ENCODE data around the gene CD48. TPM values are rescaled to one million over a fixed set of nuclear protein-coding genes. Genes with fewer than 3 reads are reported as not detected.
"Not testable (repeated sequence)": the region's sequence is repeated elsewhere in the genome, so short reads cannot be mapped to it uniquely, and the experiment has no call there.

Gene CD48
- total and polyA plus RNA-seq, 7 donors = 0.35 to 1.7 (median 0.99) TPM

GRCh38 chr1:160705742-160706141, 5.9 kb downstream of the CD48 start:
- Histone ChIP-seq H3K36me3 (ENCODE audit: insufficient read depth in 1 of 2, low read depth in 1 of 2) (no peaks in the 10 kb centered on the region), H3K4me1 (no peaks in the 10 kb centered on the region), H3K4me3 (no peak overlapping the region), H3K9me3 (no peaks in the 10 kb centered on the region), H3K27me3 (ENCODE audit: insufficient read depth in 3 of 3, low read length in 2 of 3) (no peaks in the 10 kb centered on the region), H3K27ac (no peak overlapping the region)
- ATAC-seq = no peak
- no peak for TF ChIP-seq CTCF (IDR thresholded peaks at IDR 0.05)
- no peak for DNase-seq
- intact Hi-C loops (cut with DNase I) = no loop called here

DNA sequence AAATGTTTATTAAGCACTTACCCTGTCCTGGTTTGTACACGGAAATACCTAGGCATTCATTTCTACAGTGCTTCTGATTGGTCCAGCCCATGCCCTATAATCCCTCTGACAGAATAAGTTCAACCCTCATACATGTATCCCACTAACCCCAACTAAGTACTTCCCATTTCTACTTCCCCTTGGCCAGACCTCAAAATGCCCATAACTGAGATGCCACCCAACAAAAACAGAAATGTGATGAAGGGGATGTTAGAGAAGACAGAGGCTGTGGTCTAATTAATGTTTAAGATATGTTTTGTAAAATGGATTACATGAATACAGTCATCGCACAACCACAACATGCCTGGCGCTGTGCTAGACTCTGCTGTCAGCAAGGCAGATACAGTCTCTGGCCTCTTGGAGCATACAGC, 6.4 kb downstream of the CD48 start:
- not testable (repeated sequence) for ATAC-seq

GRCh38 chr1:160704250-160704649, 7.4 kb downstream of the CD48 start:
- H3K4me1 ChIP-seq = no peaks in the 10 kb centered on the region

More for the DNA sequence above, 6.4 kb downstream of the CD48 start:
- H3K36me3 ChIP-seq (ENCODE audit: insufficient read depth in 1 of 2, low read depth in 1 of 2); H3K27me3 ChIP-seq (ENCODE audit: insufficient read depth in 3 of 3, low read length in 2 of 3); H3K4me1 ChIP-seq; H3K9me3 ChIP-seq; intact Hi-C loops (cut with DNase I); DNase-seq; H3K4me3 ChIP-seq; H3K27ac ChIP-seq: not testable (repeated sequence)
- 80 to 91% (median 88%) methylated on average over 3 of the region's 3 CpGs for WGBS, 3 donors

GRCh38 chr1:160702100-160702499, 9.5 kb downstream of the CD48 start:
- no peak overlapping the region for H3K4me3 ChIP-seq
- H3K27ac ChIP-seq = no peak overlapping the region
- no peaks in the 10 kb centered on the region for H3K36me3 ChIP-seq (ENCODE audit: insufficient read depth in 1 of 2, low read depth in 1 of 2)
- intact Hi-C loops (cut with DNase I) = no loop called here
- DNase-seq = no peak
- whole genome bisulfite sequencing, 3 donors = 78 to 89% (median 85%) methylated on average over 5 of the region's 5 CpGs
- H3K4me1 ChIP-seq = no peaks in the 10 kb centered on the region
- ATAC-seq = no peak
- H3K9me3 ChIP-seq = no peaks in the 10 kb centered on the region
- no peaks in the 10 kb centered on the region for H3K27me3 ChIP-seq (ENCODE audit: insufficient read depth in 3 of 3, low read length in 2 of 3)
- no peak for TF ChIP-seq CTCF (IDR thresholded peaks at IDR 0.05)

More at GRCh38 chr1:160704250-160704649, 7.4 kb downstream of the CD48 start:
- 75 to 83% (median 77%) methylated on average over 4 of the region's 4 CpGs for WGBS, 3 donors
- no peak for ATAC-seq
- intact Hi-C loops (cut with DNase I) = no loop called here
- DNase-seq = no peak
- no peaks in the 10 kb centered on the region for H3K27me3 ChIP-seq (ENCODE audit: insufficient read depth in 3 of 3, low read length in 2 of 3)
- H3K27ac ChIP-seq = no peak overlapping the region
- TF ChIP-seq CTCF (IDR thresholded peaks at IDR 0.05) = no peak
- H3K36me3 ChIP-seq (ENCODE audit: insufficient read depth in 1 of 2, low read depth in 1 of 2) = no peaks in the 10 kb centered on the region
- H3K4me3 ChIP-seq = no peak overlapping the region
- no peaks in the 10 kb centered on the region for H3K9me3 ChIP-seq

- WGBS, 3 donors = 82 to 87% (median 86%) methylated on average over 10 of the region's 10 CpGs
- H3K36me3 ChIP-seq (ENCODE audit: insufficient read depth in 1 of 2, low read depth in 1 of 2); H3K27ac ChIP-seq; H3K9me3 ChIP-seq; H3K27me3 ChIP-seq (ENCODE audit: insufficient read depth in 3 of 3, low read length in 2 of 3); DNase-seq; intact Hi-C loops (cut with DNase I); H3K4me1 ChIP-seq; ATAC-seq; H3K4me3 ChIP-seq: not testable (repeated sequence)
Observed at GRCh38 chr1:160692390-160692789, 19.2 kb downstream of the CD48 start.

GRCh38 chr1:160685266-160685665, 26.4 kb downstream of the CD48 start:
- ATAC-seq = no peak
- no peak overlapping the region for H3K4me3 ChIP-seq
- no peaks in the 10 kb centered on the region for H3K36me3 ChIP-seq (ENCODE audit: insufficient read depth in 1 of 2, low read depth in 1 of 2)
- no peaks in the 10 kb centered on the region for H3K9me3 ChIP-seq
- no peaks in the 10 kb centered on the region for H3K27me3 ChIP-seq (ENCODE audit: insufficient read depth in 3 of 3, low read length in 2 of 3)
- no peak for TF ChIP-seq CTCF (IDR thresholded peaks at IDR 0.05)
- no peak overlapping the region for H3K27ac ChIP-seq
- H3K4me1 ChIP-seq = no peaks in the 10 kb centered on the region
- intact Hi-C loops (cut with DNase I) = no loop called here
- DNase-seq = no peak

Measured in psoas muscle (tissue), 8 donors.